ENCODE measurements around the gene LAMC3.

LAMC3 gene

DNA sequence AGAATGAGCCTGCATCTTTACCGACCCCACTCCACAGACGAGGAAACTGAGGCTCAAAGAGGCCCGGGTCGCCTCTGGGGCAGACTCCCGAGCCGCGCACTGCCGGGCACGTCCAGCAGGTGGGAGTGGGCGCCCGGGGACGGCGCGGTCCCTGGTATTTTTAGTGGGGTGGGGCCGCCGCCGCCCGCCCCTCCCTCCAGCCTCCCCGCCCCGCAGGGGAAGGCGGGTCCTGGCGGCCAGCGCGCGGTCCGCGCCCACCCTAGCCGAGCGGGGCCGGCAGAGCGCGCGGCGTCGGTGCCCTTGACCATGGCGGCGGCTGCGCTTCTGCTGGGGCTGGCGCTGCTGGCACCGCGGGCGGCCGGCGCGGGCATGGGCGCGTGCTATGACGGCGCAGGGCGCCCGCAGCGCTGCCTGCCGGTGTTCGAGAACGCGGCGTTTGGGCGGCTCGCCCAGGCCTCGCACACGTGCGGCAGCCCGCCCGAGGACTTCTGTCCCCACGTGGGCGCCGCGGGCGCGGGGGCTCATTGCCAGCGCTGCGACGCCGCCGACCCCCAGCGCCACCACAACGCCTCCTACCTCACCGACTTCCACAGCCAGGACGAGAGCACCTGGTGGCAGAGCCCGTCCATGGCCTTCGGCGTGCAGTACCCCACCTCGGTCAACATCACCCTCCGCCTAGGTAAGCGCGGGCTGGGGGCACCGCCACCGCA, at the start of gene LAMC3:
Gene LAMC3 (plus strand): TSS at position 266 of the 710 bp plus-strand sequence. CDS start 41 bp downstream, at position 307.
- DNase-seq (ENCODE audit: low read depth), result no peak

DNA sequence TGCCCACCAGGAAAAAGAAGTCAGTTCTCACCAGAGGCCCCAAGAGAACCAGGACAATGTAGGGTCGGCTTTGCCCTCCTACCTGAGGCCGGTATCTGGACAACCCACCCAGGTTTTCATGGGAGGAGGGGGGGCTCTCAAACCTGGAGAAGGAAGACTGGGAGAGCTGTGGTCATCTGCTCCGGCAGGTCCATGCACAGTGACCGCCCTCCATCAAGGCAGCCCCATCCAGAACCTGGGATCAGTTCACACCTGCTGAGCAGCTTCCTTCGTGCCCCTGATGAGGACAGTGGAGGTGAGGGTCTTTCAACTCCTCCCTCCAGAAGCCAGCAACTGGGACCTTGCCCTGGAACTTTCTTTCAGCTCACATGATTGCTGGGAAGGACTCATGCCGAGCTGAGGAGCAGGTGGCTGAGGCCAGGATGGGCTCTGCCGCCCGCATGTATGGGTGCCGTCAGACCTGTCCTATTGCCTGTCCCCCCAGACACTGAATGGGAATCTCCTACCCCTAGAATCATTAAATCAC, 49.1 kb upstream of the LAMC3 start:
- DNase-seq (ENCODE audit: low read depth), result no peak

DNA sequence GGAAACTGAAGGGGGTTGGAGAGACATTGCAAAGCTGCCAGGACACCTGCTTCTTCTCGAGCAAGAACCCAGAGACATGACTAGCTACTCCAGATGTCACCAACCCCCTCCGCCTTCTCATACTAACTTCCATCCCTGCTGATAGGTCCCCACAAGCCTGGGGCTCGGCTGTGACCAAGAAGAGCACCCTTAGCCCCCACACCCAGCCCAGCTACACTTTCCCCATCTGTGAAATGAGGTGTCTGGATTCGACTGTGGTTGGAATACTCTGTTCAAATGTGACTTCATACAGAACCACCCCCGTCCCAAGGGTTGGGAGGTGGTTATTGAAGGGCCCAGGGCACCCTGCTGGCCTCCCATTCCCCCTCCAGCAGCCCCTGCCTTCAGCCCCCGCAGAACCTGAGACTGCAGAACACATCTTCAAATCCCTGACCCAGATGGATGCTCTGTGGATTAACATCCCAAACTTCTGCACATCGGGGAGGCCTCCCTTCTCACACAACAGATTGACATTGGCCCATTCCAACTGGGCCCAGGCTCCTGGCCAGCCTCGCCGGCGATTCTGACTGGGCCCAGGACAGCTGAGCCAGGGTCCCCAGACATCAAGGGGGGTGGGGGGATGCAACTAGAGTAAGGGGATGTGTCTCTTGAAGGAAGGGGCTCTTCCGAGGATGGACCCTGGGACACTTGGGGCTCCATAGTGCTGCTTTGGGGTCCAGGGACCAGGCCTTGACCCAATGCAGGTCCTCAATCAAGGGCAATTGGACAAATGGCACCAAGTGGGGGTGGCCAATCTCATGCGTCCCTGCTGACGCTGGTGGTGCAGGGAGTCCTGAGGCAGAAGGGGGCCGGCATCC, 48.2 kb upstream of the LAMC3 start:
- DNase-seq (ENCODE audit: low read depth), result no peak

- no peak for DNase-seq (ENCODE audit: low read depth)
Observed at GRCh38 chr9:130961511-130962300, 47.3 kb upstream of the LAMC3 start.

- peak; percentile 89 for DNase-seq (ENCODE audit: low read depth)
Observed at GRCh38 chr9:130962418-130963316, 46.3 kb upstream of the LAMC3 start.

DNA sequence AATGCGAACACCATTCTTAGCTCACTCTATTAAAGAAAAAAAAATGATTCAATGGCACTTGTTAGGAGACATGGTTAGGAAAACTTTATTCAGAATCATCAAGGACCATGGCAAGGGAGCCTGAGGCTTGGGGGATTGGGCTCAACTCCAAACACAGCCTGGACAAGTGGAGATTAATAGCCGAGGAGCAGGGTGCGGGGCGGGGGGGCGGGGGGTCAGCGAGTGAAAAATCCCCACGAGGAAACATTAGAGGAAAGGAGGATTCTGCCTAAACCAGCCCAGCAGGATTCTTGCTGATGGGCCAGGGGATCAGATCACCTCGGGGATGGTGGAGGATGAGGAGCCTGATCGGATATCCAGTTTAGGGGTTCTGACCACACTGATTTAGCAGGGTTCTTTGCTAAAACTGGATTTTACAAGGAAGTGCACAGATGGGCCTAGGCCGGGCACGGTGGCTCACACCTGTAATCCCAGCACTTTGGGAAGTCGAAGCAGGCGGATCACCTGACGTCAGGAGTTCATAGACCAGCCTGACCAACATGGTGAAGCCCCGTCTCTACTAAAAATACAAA, 45.6 kb upstream of the LAMC3 start:
- DNase-seq (ENCODE audit: low read depth), result no peak

DNA sequence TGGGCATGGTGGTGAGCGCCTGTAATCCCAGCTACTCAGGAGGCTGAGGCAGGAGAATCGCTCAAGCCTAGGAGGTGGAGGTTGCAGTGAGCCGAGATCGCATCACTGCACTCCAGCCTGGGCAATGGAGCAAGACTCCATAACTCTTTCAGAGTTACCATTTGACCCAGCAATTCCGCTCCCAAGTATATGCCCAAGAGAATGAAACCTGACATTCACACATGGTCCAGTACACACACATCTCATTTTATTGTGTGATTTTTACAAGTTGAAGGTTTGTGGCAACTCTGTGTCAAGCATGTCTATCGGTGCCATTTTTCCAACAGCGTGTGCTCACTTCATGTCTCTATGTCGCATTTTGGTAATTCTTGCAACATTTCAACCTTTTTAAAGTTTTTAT, 45.1 kb upstream of the LAMC3 start:
- DNase-seq (ENCODE audit: low read depth), result no peak

DNA sequence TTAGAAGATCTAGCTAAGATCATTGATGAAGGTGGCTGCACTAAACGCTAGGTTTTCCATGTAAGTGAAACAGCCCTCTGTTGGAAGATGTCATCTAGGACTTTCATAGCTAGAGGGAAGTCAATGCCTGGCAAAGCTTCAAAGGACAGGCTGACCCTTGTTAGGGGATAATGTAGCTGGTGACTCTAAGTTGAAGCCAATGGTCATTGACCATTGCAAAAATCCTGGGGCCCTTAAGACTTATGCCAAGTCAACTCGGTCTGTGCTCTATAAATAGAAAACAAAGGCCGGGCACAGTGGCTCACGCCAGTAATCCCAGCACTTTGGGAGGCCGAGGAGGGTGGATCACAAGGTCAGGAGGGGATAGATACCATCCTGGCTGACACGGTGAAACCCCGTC, 43.3 kb upstream of the LAMC3 start:
- no peak for DNase-seq (ENCODE audit: low read depth)

DNA sequence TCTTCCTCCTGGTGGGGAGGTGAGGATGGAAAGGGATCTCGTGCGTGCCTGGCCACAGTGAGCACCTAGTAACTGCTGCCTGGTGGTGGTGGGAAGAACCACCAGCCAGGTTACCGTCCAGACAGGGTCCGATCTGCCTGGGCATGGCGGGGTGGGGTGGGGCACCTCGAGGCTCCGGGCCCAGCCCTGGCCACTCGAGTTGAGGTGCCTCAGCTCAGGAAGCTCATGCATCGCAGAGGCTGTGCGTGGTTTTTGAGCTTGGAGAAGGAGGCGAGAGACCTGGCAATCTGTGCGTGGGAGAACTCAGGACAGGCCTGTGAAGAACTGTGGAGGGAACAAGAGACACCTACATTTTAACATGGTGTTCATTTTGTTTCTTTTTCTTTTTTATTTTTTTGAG, 38.9 kb upstream of the LAMC3 start:
- DNase-seq (ENCODE audit: low read depth), result no peak

DNA sequence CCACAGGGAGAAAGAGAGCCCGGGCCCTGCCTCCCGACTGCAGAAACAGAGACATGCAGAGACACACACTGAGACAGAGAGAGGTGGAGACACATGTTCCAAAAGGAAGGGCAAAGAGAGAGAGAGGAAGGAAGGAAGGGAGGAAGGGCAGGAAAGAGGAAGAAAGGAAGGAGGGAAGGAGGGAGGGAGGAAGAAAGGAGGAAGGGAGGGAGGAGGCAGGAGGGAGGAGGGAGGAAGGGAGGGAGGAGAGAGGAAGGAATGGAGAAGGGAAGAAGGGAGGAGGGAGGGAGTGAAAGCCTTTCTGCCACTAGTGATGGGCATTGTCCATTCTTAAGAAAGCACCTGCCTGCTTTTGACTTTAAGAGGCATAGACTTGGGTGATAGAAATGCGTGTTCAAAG, 38.1 kb upstream of the LAMC3 start:
- DNase-seq (ENCODE audit: low read depth), result no peak

DNA sequence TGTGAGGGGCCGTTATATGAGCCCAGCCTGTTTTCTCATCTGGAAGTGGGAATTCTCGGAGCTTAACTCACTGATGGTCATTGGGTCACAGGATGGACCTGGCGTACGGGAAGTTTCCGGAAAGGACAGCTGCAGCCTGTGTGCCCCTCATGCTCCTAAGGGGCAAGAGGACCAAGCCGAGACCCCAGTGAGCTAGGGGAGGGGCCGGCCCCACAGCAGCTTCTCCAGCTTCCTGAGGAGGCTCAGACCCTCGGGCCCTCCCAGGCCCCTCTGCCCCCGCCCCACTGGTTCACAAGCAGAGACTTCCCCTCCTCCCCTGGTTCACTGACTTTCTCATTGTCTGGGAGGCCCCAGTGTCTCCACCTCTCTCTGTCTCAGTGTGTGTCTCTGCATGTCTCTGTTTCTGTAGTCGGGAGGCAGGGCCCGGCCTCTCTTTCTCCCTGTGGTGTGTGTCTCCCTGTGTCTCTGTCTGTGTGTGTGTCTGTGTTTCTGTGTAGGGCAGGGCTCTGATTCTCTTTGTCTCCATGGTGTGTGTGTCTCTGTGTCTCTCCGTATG, 37.6 kb upstream of the LAMC3 start:
- no peak for DNase-seq (ENCODE audit: low read depth)

- no peak for DNase-seq (ENCODE audit: low read depth)
Observed at GRCh38 chr9:130972277-130972956, 36.6 kb upstream of the LAMC3 start.

DNA sequence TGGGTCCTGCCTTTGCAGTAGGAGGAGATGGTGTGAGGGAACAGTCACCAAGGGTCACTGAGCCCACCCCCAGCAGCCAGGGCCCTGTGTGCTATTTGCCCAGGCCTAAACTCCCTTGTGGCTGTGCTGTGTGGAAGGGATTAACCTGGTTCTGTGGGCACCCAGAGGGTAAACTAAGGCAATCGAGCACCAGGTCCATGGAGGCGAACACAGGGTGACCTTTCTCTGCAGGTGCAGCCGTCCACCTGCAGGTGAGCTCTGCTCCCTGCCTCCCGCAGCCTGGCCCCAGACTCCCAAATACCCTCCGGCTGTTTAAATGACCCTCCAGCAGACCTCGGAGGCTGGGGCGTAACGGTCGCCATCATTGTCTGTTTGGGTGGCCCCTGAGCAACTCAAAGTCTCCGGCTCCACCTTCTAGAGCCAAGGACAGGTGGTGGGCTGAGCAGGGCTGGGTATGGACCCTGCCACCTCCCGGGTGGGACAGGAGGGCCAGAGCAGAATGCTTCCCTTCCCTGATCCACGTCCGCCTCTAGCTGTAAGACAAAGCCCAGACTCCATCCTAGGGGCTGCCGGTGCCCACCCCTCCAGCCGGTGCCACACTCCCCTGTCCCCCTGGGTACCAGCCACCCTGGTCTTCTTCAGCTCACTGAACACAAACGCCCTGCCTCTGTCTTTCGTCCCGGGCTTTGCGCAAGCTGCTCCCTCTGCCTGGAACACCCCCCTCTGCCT, 35.9 kb upstream of the LAMC3 start:
- DNase-seq (ENCODE audit: low read depth), result no peak

DNA sequence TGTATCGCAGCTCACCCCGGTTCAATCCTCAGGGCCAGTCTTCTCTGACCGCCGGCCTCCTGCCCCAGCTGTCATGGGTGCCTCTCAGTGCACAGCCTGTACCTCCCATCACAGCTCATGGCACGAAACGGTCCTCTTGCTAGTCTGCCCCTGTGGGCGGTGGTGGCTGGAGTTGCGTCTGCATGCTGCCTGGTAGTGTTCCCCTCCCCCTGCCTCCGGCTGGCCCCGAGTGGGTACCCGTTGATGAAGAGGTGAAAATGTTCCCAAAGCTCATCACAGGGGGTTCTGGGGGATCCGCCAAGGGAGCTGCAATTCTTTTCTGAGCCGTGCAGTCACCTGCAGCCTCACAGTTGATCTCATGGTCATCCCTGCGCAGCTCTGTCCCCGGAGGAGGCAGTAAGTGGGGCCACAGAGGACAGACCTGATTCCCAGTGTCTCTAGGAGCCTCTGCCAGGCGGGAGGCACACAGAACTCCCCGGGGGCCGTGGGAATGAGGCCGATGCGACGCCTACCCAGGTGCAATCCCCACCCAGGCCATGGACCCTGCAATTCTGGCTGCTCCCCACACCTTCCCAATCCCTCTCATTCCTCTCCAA, 35.2 kb upstream of the LAMC3 start:
- DNase-seq (ENCODE audit: low read depth), result no peak

DNA sequence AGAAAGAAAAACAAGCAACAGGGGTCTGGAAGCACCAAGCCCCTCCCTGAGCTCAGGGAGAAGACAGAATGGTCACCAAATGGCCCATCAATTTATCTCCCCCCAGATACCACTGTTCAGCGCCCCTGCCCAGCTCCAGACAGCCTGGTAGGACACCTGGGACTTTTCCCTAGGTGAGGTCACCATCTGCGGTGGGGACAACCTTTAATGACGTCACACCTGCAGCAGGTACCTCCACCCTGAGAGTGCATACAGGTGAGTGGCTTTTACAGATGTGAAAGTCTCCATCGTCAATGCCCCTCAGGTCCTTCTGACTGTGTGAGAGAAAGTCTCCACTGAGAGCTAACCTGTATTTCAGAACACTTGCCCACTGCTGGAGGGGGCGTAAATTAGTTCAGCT, 34.3 kb upstream of the LAMC3 start:
- DNase-seq (ENCODE audit: low read depth), result no peak

DNA sequence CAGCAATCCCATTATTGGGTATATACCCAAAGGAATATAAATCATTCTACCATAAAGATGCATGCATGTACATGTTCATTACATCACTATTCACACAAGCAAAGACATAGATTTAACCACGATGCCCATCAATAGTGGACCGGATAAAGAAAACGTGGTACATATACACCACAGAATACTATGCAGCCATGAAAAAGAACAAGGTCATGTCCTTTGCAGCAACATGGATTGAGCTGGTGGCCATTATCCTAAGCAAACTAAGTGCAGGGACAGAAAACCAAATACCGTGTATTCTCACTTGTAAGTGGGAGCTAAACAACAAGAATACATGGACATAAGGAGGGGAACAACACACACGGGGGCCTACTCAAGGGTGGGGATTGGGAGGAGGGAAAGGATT, 33.8 kb upstream of the LAMC3 start:
- no peak for DNase-seq (ENCODE audit: low read depth)

DNA sequence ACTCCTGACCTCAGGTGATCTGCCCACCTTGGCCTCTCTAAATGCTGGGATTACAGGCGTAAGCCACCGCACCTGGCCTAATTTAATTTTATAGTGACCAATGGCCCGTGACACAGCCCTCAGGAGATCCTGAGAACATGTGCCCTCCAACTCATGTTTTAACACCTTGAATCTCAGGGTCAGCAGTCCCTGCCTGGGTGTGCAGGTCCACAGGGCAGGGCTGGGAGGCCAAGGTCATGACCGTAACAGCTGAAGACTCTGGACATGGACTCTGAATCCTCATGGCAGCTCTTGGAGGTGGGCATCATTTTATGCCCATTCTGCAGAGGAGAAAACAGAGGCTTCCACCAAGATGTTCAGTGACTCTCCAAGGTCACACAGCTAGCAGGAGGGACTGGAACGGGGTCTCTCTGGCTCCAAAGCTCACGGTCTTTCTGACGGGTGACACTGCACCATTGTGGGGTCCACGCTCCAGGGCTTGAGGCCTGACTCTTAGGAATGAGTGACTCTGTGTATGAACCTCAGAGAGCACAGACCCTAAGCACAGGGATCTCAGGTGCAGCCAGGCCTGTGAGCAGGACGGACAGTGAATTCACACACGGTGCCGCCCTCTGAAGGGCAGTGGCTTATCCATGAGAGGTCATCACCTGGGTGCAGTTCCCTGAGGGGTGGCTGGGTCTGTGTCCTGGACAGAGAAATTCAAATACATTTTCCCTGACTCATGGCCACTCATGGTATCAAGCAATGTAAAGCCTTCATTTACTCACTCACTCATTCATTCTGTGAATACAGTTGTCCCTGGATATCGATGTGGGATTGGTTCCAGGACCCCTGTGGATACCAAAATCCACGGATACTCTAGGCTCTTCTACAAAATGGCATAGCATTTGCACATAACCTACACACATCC, 32.8 kb upstream of the LAMC3 start:
- DNase-seq (ENCODE audit: low read depth), result no peak

- no peak for DNase-seq (ENCODE audit: low read depth)
Observed at GRCh38 chr9:130977811-130978221, 31.2 kb upstream of the LAMC3 start.

Data from GM04504 (cell line).